ENCODE data around the gene FIBCD1.
"Not testable (repeated sequence)": the region's sequence is repeated elsewhere in the genome, so short reads cannot be mapped to it uniquely, and the experiment has no call there.

FIBCD1 gene

DNA sequence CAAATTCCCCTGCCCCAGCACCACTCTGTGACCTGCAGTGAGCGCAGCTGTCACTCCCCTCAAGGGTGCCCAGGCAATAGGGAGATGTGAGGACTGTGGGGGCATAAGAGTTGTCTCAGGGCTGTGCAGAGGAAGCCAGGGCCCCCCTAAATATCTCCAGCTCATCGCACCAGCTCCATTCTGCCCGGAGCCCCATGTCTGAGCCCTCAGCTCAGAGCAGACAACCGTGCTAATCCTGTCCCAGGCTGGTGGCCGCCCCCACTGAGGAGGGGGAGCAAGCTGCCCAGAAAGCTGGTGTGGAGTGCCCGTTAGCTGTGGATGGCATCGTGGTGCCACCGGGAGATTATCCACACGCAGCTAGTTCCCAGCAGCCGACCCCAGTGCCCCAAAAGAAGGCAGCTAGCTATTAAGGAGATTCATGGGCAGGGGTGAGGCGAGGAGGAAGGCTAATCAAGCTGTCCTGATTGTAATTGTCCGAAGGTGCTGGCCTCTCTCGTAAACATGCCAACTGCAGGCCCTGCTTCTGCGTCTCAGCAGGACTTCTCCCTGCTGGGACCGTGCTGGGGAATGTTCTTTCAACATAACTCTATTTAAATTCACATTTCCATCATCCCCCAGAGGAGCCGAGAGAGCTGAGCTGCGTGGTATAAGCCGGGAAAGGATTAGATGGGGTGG, 17.0 kb upstream of the FIBCD1 start:
- DNase-seq (ENCODE audit: extremely low read depth in 1 of 2, low read depth in 1 of 2), result no peak

DNA sequence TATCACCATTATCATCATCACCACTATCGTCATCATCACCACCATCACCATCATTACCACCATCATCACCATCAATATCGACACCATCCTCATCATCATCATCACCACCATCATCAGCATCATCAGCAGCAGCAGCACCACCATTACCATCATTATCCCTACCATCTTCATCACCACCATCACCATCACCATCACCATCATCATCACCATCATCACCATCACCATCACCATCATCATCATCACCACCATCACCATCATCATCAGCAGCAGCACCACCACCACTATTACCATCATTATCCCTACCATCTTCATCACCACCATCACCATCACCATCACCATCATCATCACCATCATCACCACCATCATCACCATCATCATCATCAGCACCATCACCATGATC, 15.9 kb upstream of the FIBCD1 start:
- not testable (repeated sequence) for DNase-seq (ENCODE audit: extremely low read depth in 1 of 2, low read depth in 1 of 2)

DNA sequence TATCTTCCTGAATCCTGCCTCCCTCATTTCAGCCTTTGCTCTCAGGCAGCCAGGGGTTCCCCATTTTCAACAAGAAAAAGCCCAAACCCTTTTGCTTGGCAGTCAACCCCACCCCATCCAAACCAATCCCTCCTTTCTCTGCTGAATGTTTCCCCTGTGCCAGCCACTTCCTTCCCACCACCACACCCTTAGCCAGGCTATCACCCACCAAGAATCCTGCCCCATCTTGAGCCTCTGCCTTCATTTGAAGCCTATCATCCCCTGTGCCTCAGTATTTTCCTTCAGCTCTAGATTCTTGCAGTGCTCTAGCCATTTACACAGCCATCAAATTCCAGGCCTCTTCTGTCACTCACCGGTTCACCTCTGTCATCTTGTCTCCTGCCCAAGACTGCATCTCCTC, 15.3 kb upstream of the FIBCD1 start:
- DNase-seq (ENCODE audit: extremely low read depth in 1 of 2, low read depth in 1 of 2), result no peak

DNA sequence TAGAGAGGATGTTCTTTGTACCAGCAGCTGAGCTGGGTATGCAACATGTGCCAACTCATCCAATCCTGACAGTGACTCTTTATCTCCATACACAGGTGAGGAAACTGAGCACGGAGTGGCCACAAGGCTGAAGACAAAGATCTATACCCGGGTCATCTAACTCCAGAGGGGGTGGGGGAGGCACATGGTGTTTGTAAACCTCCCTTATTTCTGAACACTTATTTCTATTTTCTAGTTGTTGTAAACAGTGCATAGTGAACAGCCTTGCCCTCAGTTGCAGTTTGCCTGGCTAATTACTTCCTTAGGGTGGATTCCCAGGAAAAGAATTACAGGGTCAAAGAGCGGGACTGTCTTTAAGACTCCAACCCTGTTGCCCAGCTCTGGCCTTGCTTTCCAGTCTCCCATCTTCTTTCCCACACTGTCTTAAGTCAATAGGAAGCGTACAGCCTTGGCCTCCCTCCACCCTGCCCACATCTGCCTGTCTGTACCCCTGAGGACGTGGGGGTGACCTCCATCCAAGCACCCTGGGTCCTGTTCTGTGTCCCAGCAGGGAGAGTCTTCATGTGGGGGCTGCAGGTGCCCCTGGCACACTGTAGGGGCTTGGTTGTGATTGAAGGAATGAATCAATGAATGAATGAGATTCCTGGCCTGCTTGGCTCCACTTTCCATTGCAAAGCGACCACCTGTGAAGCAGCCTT, 13.2 kb upstream of the FIBCD1 start:
- DNase-seq (ENCODE audit: extremely low read depth in 1 of 2, low read depth in 1 of 2), result no peak

DNA sequence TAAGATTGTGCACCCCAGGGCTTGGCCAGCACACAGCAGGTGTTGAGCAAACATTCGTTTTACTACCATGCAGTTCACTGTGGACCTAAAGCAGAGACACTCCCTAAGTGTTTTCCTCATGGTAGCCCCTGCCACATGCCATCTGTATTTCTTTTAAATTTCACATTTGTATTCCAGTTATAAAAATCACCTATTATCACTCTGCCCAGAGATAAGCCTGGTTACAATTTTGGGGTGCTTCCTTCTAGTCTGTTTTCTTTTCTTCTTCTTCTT, 10.9 kb upstream of the FIBCD1 start:
- no peak for DNase-seq (ENCODE audit: extremely low read depth in 1 of 2, low read depth in 1 of 2)

DNA sequence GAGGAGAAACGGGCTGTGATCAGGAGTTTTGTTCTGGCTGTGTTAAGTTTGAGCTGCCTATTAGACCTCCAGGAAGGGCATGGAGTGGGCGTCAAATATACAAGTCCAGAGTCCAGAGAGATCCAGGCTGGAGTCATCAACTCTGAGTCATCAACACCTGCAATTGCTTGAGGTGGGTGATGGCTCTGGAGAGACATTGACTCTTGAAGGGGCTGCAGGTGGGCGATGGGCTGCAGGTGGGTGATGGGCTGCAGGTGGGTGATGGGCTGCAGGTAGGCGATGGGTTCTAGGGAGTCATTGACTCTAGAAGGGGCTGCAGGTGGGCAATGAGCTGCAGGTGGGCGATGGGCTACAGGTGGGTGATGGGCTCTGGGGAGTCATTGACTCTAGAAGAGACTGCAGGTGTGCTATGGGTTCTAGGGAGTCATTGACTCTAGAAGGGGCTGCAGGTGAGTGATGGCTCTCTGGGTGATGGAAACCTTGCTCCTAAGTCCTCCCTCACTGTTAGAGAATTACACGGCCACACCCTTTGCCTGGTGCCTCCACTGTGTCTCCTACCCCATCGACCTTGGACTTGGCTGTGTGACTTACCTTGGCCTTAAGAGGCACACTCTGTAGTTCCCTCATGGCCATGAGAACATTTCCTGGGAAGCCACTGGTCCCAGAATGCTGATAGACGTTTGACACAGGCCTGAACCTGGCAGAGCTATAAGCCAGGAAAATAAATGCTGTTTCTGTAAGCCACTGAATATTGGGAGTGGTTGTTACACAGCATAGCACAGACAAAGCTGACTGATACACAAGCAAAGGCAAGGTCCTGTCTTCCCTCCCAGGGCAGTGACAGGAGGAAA, 10.4 kb upstream of the FIBCD1 start:
- DNase-seq (ENCODE audit: extremely low read depth in 1 of 2, low read depth in 1 of 2), result no peak

DNA sequence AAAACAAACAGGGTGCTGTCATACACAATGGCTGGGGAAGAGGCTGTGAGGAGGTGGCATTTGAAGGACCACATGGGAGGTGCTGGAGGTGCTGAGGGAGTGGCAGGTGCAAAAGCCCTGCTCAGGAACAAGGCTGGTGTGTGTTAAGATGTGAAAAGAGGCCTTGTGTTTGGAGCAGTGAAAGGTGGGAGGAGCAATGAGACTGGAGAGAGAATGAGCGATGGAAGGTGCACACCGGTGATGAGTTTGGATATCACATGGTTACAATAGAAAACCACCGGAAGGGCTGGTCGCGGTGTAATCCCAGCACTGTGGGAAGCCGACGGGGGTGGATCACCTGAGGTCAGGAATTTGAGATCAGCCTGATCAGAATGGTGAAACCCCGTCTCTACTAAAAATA, 9.2 kb upstream of the FIBCD1 start:
- no peak for DNase-seq (ENCODE audit: extremely low read depth in 1 of 2, low read depth in 1 of 2)

DNA sequence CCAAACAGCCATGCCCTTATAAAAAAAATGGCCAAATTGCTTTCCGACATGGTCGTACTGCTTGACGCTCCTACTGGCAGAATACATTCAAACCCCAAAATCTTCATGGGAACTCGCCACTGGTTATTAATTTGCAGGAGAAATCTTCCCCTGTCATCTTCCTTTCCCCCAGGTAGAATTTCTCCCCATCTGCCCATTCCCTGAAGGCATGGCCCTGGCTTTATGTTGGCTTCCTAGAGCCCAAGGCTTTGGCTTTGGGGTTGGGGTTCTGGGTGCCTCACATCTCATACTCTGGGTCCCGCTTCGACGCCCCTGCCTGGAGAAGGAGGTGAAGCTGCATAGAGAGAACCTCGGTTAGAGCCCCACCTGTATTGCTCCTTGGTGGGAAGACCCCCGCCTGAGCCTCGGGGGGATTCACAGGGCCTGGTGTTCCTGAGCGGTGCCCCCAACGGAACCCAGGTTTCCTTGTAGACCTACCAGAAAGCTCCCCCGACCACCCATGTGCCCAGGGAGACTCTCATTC, 8.6 kb upstream of the FIBCD1 start:
- no peak for DNase-seq (ENCODE audit: extremely low read depth in 1 of 2, low read depth in 1 of 2)

DNA sequence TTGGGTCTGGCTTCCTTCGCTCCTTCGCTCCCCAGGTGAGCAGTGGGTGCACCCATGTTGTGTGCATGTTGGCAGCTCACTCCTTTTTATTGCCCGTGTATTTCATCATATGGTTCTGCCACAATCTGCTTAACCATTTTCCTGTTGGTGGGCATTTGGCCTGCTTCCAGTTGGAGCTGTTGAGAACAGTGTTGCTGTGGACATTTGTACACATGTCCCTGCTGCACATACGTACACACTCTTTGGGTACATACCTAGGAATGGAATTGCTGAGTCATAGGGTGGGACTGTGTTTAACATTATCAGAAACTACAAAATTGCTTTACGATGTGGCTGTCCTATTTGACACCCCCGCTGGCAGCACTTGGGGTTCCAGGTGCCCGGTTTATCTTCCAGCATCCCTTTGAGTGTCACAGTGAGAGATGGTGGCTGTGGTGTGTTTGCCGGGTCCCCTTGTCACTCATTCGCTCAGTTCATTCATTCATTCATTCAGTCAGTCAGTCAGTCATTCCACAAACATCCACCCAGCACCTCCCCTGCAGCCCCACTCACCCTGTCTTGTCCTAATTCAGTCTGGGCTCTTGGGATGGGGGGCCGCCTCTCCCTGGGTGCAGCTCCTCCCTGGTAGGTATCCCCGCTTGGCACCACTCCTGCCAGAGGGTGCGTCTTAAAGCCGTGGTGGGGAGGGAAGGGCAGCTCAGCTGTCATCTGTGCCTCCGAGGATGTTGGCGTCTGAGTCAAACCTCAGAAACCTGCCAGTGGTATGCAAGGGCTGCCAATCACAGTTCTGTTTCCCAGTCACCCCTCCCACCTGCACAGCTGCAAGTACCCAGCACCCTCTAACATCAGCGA, 7.9 kb upstream of the FIBCD1 start:
- no peak for DNase-seq (ENCODE audit: extremely low read depth in 1 of 2, low read depth in 1 of 2)

DNA sequence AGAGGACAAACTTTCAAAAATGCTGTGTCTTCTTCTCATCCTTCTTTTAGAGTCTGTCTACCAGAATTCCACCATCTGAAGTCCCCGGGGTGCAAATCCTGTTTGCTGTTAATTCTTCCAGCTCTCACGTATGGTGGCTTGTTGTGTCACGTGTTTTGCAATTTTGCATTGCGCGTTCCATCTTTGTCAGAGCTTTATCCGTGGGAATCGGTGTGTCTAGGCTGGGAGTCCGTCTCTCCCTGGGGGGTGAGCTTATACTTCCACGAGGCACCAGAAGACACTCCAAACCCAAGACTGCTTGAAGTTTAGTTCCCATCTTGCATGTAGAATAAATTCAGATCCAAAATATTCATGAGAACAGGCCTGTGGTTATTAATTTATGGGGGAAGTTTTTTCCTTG, 6.1 kb upstream of the FIBCD1 start:
- DNase-seq (ENCODE audit: extremely low read depth in 1 of 2, low read depth in 1 of 2), result no peak

DNA sequence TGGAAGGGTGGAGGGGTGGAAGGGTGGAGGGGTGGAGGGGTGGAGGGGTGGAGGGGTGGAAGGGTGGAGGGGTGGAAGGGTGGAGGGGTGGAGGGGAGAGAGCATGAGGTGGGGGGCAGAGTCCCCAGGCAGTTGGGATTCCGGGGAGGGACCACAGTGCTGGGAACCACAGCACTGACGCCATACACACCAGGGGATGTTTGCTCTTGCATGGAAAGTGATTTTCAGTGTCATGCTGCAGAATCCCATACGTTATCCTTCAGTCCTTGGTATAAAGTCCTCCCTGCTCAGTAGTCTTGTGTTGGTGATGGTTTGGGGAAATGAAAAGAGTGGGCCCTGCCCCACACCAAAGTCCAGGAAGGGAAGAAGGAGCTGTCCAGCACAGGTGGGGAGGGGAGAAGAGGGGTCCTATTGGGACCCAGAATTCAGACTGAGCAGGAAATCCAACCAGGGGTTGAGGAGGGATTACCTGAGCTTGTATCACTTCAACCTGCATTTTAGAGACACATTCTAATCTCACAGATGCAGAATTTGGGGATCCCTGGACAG, 5.5 kb upstream of the FIBCD1 start:
- no peak for DNase-seq (ENCODE audit: extremely low read depth in 1 of 2, low read depth in 1 of 2)

DNA sequence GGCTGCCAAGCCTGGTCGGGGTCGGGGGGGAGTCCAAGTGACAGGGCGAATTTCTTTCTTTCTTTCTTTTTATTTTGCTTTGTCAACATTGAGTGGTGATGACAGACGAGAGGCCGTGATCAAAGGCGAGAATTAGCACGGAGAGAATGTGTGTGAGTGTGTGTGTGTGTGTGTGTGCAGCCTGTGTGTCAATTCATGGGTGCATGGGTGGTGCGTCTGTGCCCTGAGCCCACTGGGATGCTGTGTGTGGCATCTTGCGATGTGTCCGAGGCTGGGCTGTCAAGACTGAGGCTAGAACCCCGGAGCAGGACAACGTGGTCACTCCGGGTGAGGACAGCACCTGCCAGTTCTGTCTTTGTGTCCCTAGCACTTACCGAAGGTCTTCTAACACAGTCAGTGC, 4.7 kb upstream of the FIBCD1 start:
- no peak for DNase-seq (ENCODE audit: extremely low read depth in 1 of 2, low read depth in 1 of 2)

DNA sequence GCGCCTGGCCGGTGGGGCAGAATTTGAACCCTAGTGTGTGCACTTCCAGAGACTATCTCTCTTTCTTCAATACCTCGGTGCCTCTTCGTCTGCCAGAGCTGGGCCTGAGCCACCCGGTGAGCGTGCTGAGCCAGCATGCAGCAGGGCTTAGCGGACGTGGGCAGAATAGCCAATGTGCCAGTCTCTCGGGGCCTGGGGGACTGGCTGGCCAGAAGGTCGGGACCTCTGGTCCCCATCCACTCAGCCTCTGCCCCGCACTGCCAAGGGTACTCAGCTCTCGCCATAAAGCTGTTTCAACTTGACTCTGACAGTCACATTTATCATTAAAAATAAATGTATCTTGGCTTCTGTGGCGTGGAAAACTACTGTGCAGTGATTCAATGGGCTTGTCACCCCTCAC, 4.2 kb upstream of the FIBCD1 start:
- DNase-seq (ENCODE audit: extremely low read depth in 1 of 2, low read depth in 1 of 2), result no peak

DNA sequence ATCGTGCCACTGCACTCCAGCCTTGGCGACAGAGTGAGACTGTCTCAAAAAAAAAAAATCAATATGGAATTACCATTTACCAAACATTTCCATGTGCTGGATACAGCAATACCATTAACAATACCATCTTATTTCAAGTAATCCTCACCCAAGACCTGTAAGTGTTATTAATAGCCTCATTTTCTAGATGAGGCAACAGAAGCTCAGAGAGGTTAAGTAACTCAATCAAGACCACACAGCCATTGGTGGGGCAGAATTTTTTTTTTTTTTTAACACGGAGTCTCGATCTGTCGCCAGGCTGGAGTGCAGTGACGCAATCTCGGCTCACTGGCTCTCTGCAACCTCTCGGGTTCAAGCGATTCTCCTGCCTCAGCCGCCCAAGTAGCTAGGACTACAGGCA, 3.6 kb upstream of the FIBCD1 start:
- no peak for DNase-seq (ENCODE audit: extremely low read depth in 1 of 2, low read depth in 1 of 2)

DNA sequence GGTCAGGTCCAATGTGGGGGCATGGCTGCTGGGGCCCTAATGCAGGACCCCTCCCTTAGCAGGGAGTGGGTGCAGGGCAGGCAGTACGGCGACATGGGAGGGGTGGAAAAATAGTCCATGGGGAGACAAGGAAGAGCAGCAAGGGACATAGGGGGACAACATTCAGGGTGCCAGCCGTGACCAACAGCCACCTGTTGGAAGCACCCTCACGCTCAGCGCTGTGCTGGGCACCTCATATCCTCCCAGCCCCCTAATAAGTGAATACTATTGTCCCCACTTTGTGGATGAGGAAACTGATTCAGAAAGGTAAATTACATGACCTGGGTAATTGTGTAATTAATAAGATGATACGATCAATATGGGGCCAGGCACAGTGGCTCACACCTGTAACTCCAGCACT, 3.0 kb upstream of the FIBCD1 start:
- DNase-seq (ENCODE audit: extremely low read depth in 1 of 2, low read depth in 1 of 2), result no peak

DNA sequence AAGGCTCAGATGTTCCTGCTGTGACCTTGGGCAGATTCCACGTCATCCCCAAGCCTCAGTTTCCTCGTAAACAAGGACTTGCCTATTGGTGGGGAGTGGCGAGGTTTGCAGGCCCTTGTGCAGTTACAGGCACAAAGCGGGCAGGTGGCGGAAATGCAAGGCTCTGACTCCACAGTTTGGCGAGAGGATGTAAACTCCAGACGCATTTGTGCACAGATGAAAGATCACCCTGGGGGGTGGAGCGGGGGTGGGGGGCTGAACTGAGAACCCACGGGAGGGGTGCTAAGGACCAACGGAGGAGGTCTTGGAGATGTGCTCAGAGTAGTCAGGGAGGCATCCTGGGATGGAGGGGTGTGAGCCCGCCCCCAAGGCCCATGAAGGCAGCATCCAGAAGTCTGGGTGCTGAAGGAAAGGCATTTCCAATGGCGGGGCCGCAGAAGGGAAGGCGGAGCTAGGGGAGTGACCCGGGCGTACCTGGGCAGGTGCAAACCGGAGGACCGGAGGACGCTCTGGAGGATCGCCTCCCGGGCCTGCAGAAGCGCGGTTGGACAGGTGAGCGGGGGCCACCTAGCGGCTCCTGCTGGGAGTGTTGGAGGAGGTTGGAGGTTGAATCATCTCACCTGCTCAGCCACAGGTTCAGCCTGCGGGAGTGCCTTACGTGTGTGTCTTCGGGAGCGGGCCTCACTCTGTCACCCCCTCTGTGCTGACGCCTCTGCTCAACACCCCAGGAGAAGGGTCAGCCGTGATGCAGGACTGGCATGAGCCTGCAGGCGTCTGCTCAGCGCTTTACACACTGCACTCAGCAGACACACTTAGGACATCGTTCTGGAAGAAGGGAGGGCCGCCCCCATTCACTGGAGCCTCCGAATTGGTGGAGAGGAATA, 1.9 kb upstream of the FIBCD1 start:
- DNase-seq (ENCODE audit: extremely low read depth in 1 of 2, low read depth in 1 of 2), result peak; percentile 32 to 58

DNA sequence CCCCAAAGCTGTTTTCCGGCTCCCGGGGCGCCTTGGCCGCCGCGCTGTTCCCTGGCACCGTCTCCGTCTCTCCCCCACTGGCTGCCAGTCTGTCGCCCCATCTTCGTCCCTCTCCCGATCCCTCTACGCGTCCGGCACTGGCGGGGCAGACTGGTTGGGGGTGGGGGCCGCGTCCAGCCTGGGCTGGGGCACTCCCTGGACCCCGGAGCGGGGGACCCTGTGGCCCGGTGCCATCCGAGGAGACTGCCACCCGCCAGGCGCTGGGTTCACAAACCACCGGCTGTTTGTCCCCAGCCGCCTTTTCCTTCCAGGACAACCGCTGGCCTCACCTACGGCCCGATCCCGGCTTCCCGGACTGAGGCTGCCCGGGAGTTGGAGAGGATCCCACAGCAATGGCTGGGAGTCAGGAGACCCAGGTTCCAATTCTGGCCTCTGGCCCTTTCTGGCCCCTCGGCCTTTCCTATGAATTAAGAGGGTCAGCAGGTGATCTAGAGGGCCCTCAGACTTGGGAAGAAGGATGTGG, 1.0 kb upstream of the FIBCD1 start:
- DNase-seq (ENCODE audit: extremely low read depth in 1 of 2, low read depth in 1 of 2), result no peak

DNA sequence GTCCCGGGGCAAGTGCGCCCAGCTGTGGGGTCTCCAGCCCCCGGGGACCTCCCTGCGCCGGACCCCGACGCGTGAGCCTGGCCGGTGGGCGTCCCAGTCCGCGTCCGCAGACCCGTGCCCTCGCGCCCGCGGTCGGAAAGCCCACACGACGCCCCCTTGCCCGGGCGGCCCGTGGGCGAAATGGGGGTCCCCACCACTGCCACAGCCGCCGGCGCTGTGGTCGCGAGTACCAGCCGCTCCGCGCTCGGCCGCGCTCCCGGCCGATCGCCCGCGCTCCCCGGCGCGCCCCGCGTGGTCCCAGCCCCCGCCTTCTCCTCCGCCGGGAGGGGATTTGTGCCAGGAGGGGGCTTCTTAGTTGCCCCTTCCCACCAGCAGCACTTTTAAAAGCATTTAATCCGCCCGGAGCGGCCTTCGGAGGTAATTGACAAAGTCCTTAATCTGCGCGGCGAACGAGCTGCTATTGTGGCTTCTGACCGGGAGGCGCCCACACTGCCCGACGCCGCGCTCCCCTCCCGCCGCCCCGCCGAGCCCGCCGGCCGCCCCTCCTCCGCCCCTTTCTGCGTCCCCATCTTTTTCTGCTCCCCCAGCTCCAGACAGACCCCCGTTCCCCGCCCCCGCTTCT, 469 bp upstream of the FIBCD1 start:
- DNase-seq (ENCODE audit: extremely low read depth in 1 of 2, low read depth in 1 of 2), result no peak

DNA sequence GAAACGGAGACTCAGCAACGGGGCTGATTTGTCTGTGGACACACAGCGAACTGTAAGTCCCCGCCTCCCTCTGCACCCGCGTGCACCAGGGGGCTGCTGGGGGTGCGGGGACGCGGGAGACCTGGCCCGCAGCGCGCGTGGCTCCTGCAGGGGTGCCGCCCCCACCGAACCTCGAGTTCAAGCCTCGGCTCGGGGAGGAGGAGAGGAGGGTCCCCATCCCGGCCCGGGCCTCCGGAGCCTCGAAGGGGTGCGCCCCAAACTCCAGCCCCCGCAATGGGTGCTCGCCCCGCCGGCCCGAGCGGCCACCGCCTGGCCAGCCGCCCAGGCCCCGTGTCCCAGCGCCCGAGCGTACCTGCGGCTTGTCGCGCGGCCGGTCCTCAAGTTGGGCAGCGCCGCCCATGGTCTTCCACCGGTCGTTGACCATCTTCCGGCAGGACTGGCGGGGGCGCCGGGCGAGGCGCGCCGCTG, 829 bp downstream of the FIBCD1 start:
- DNase-seq (ENCODE audit: extremely low read depth in 1 of 2, low read depth in 1 of 2), result no peak

Data from activated CD8-positive, alpha-beta memory T cell treated with anti-CD3 and anti-CD28 coated beads for 1 hour (primary cell).